Fibroblast of the aortic adventitia (primary cell): ENCODE measurements around the gene MTCH1. TPM values are rescaled to one million over a fixed set of nuclear protein-coding genes. Genes with fewer than 3 reads are reported as not detected.
"Not testable (repeated sequence)": the region's sequence is repeated elsewhere in the genome, so short reads cannot be mapped to it uniquely, and the experiment has no call there.

Experiments used
- DNase-seq: peaks from one replicate; pipeline ENCODE4 v3.0.0-alpha.2; 2010; ENCODE audit warnings: low read depth
- H3K4me3 ChIP-seq: 2 replicates; pipeline ENCODE4 v1.5.1; 2011; ENCODE audit warnings: low read depth, mild to moderate bottlenecking, control low read depth, low read length, moderate library complexity
- total RNA-seq: library from RNA; depleted of rRNA; stranded (reverse); fragments of >200 nt; gene quantifications from 2 replicates; pipeline ENCODE4 v1.2.3, GENCODE V29; 2012; ENCODE audit warnings: low replicate concordance
- TF ChIP-seq, protein P1 (sequence below): IDR thresholded peaks from 2 replicates; pipeline ENCODE4 v1.5.1; 2011; ENCODE audit warnings: mild to moderate bottlenecking, low read length, control low read depth, inconsistent platforms; ENCODE audit not compliant: insufficient read depth

MTCH1 gene
- total RNA-seq, 1 donor: 160 TPM

DNA sequence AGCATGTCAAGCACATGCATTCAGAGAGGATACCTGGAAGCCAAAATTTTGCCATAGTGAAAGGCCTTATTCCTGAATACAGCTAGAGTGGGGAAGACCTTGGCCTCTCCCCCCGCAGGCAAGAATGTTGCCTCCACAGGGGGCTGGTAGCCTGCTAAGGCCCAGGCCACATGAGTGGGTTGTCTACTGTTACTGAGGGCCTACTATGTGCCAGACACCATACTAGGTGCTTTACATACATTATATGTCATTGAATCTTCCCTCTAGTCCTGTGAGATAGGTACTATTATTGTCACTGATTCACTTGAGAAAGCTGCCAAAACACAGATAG lies 32.1 kb downstream of the MTCH1 start:
- DNase-seq: no peak
- TF ChIP-seq, protein P1, sequence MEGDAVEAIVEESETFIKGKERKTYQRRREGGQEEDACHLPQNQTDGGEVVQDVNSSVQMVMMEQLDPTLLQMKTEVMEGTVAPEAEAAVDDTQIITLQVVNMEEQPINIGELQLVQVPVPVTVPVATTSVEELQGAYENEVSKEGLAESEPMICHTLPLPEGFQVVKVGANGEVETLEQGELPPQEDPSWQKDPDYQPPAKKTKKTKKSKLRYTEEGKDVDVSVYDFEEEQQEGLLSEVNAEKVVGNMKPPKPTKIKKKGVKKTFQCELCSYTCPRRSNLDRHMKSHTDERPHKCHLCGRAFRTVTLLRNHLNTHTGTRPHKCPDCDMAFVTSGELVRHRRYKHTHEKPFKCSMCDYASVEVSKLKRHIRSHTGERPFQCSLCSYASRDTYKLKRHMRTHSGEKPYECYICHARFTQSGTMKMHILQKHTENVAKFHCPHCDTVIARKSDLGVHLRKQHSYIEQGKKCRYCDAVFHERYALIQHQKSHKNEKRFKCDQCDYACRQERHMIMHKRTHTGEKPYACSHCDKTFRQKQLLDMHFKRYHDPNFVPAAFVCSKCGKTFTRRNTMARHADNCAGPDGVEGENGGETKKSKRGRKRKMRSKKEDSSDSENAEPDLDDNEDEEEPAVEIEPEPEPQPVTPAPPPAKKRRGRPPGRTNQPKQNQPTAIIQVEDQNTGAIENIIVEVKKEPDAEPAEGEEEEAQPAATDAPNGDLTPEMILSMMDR: no peak
- H3K4me3 ChIP-seq: no peak overlapping the region

GRCh38 chr6:36949636-36950035 lies 36.4 kb downstream of the MTCH1 start:
- H3K4me3 ChIP-seq: no peak overlapping the region
- peak; percentile 41 for DNase-seq
- TF ChIP-seq, protein P1: no peak

DNA sequence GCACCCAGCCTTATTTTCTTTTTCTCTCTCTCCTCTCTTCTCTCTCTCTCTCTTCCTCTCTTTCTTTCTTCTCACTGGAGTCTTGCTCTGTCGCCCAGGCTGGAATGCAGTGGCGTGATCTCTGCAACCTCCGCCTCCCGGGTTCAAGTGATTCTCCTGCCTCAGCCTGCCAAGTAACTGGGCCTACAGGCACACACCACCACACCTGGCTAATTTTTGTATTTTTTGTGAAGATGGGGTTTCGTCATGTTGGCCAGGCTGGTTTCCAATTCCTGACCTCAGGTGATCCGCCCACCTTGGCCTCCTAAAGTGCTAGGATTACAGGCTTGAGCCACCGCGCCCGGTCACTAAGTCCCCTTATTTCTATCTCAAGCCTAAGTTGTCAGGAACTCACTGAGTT lies 36.9 kb downstream of the MTCH1 start:
- DNase-seq, H3K4me3 ChIP-seq: not testable (repeated sequence)

DNA sequence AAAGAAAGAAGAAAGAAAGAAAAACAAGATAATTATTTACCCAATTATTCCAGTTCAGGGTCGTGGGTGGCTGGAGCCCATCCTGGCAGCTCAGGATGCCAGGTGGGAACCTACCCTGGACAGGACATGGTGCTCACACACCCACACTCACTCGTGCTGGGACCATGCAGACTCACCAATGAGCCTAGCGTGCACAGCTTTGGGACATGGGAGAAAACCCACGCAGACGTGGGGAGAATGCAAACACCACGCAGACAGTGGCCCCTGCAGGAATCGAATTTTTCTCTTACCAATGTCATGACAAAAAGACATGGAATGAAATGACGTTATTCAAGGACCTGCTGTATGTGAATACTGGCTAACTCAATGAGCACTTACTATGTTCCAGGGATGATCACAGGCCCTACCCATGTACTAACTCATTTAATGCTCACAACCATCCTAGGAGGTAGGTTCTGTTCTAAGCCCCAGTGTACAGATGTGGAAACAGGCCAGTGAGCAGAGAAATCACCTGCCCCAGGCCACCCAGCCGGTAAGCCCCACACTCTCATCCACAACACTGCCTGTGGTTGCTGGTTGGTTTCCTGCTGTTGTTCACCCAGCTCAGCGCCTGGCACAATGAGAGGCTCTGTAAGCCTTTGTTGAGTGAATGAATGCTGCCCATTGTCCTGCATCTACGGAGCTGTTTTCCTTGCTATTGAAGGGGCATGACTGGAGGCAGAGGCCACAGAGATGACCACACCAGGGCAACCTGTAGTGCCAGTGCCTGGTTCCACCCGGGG lies 38.2 kb downstream of the MTCH1 start:
- no peak overlapping the region for H3K4me3 ChIP-seq
- TF ChIP-seq, protein P1: no peak
- DNase-seq: no peak

DNA sequence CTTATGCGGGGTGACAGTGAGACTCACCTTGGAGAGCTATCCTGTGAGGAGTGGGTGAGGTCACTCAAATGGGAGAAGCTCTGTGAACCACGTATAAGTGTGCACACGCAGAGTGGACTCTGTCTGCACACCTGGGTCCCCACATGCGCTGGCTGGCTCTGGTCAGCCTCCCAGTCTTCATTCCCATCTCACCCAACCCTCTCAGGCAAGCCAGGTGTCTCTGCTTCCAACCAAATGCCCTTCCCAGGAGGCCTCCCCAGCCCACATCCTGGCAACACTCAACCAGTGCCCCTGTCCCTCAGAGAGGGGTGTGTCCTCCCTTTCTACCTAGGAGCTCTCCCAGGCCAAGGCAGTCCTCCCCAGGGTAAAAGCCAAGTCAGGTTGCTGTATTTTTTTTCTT lies 39.5 kb downstream of the MTCH1 start:
- H3K4me3 ChIP-seq: no peak overlapping the region
- TF ChIP-seq, protein P1: no peak
- DNase-seq: no peak

- H3K4me3 ChIP-seq: no peak overlapping the region
- DNase-seq: no peak
- TF ChIP-seq, protein P1: no peak
Observed at GRCh38 chr6:36945301-36945700, 40.7 kb downstream of the MTCH1 start.

GRCh38 chr6:36944650-36945049 lies 41.3 kb downstream of the MTCH1 start:
- TF ChIP-seq, protein P1: no peak
- H3K4me3 ChIP-seq: no peak overlapping the region
- no peak for DNase-seq

- DNase-seq: not testable (repeated sequence)
Observed at GRCh38 chr6:36942329-36942728, 43.7 kb downstream of the MTCH1 start.

GRCh38 chr6:36941561-36941960 lies 44.4 kb downstream of the MTCH1 start:
- not testable (repeated sequence) for DNase-seq

More at GRCh38 chr6:36942329-36942728, 43.7 kb downstream of the MTCH1 start:
- not testable (repeated sequence) for H3K4me3 ChIP-seq

More at GRCh38 chr6:36941561-36941960, 44.4 kb downstream of the MTCH1 start:
- not testable (repeated sequence) for H3K4me3 ChIP-seq
